DOHH2 (cell line): ENCODE data around the gene ARMC9.

Experiments
- CTCF ChIP-seq: fragments of 200-600 bp; sonication (generic); IDR thresholded peaks from one replicate; pipeline ENCODE4 v1.5.1; 2014; ENCODE audit warnings: antibody characterized with exemption, mild to moderate bottlenecking, low read depth, low read length; ENCODE audit not compliant: poor library complexity, severe bottlenecking
- EZH2phosphoT487 ChIP-seq: fragments of 200-600 bp; sonication (generic); IDR thresholded peaks from 2 replicates; pipeline ENCODE4 v1.6.1; 2017; ENCODE audit warnings: borderline replicate concordance, mild to moderate bottlenecking, antibody characterized with exemption, low read length, moderate library complexity, mixed read lengths

- TF ChIP-seq CTCF (no peak), EZH2phosphoT487 (no peak)
Measured at GRCh38 chr2:231207734-231208133, 9.3 kb downstream of the ARMC9 start.
